ENCODE measurements around the gene TOX3. TPM values are rescaled to one million over a fixed set of nuclear protein-coding genes. Genes with fewer than 3 reads are reported as not detected.
A peak's percentile ranks its signal among the peaks of the same experiment; 100 is the strongest.

The TOX3 gene
- total and polyA plus RNA-seq, 2 of the 13 experiments (the other 11 are each of a cell fraction or from before 2014, with no cell fraction given): 14.5 to 98.6 TPM

GRCh38 chr16:52408191-52408845, 138.6 kb downstream of the TOX3 start (continued):
- TF ChIP-seq ZNF609 (CRISPR knock-in tag; IDR thresholded peaks at IDR 0.05; ENCODE audit: borderline replicate concordance) (peak; percentile 98), ZSCAN9 (CRISPR knock-in tag; IDR thresholded peaks at IDR 0.05; ENCODE audit: borderline replicate concordance) (peak; percentile 67; the same call in 1 of the 2 replicates), SATB2 (CRISPR knock-in tag; IDR thresholded peaks at IDR 0.05) (no peak), XRCC5 (optimal IDR thresholded peaks at IDR 0.05; ENCODE audit: low read length) (peak; percentile 56), TFDP1 (CRISPR knock-in tag; IDR thresholded peaks at IDR 0.05; ENCODE audit: borderline replicate concordance) (0 out of 2 replicates have a peak, but pooled peaks have one; percentile 21), MIER2 (CRISPR knock-in tag; IDR thresholded peaks at IDR 0.05) (peak; percentile 63; the same call in 1 of the 2 replicates), CREM (IDR thresholded peaks at IDR 0.05) (peak; percentile 91), CREM (CRISPR knock-in tag; IDR thresholded peaks at IDR 0.05) (no peak), MEIS1 (CRISPR knock-in tag; IDR thresholded peaks at IDR 0.05; ENCODE audit: borderline replicate concordance) (peak; percentile 60; the same call in 1 of the 2 replicates), FOXP4 (CRISPR knock-in tag; IDR thresholded peaks at IDR 0.05) (peak; percentile 93), BCL6 (CRISPR knock-in tag; IDR thresholded peaks at IDR 0.05) (peak; percentile 84), ZNF326 (CRISPR knock-in tag; IDR thresholded peaks at IDR 0.05; ENCODE audit: borderline replicate concordance) (no peak), SKI (IDR thresholded peaks at IDR 0.05; ENCODE audit: partially characterized antibody) (peak; percentile 57), MLX (CRISPR knock-in tag; IDR thresholded peaks at IDR 0.05) (peak; percentile 88), HIVEP1 (CRISPR knock-in tag; IDR thresholded peaks at IDR 0.05) (no peak), THAP8 (CRISPR knock-in tag; IDR thresholded peaks at IDR 0.05; ENCODE audit: borderline replicate concordance) (no peak), ZNF775 (CRISPR knock-in tag; IDR thresholded peaks at IDR 0.05; ENCODE audit: borderline replicate concordance) (no peak), RFX1 (IDR thresholded peaks at IDR 0.05) (no peak), ZNF788 (CRISPR knock-in tag; IDR thresholded peaks at IDR 0.05; ENCODE audit: borderline replicate concordance) (peak; percentile 60; the same call in 1 of the 2 replicates), ZNF766 (CRISPR knock-in tag; IDR thresholded peaks at IDR 0.05; ENCODE audit: borderline replicate concordance) (no peak), ZNF160 (CRISPR knock-in tag; IDR thresholded peaks at IDR 0.05) (no peak)
